Measurements from ENCODE around the gene MAD1L1. TPM values are rescaled to one million over a fixed set of nuclear protein-coding genes. Genes with fewer than 3 reads are reported as not detected.
"Not testable (repeated sequence)": the region's sequence is repeated elsewhere in the genome, so short reads cannot be mapped to it uniquely, and the experiment has no call there.

MAD1L1 gene
- total RNA-seq, 1 experiment from 2014 or later = 38.5 TPM

GRCh38 chr7:1875392-1876199 is 357.1 kb downstream of the MAD1L1 start:
- ATAC-seq = peak; percentile 98
- POLR2A ChIA-PET; intact Hi-C loops (cut with micrococcal nuclease); H3K27me3 ChIP-seq (ENCODE audit: insufficient read depth, low read length); H3K4me2 ChIP-seq (ENCODE audit: low read length); H4K20me1 ChIP-seq (ENCODE audit: insufficient read depth); H2AFZ ChIP-seq (ENCODE audit: low read depth, low read length, poor library complexity, severe bottlenecking); H3K27ac ChIP-seq (ENCODE audit: low read depth, low read length); RAD21 ChIA-PET (ENCODE audit: low non-redundant PET in 1 of 2, low total read pairs in 2 of 2, uncharacterized antibody in 2 of 2, unreplicated experiment in 2 of 2); H3K9me3 ChIP-seq (ENCODE audit: control insufficient read depth in 1 of 2, insufficient read depth in 1 of 2, low read depth in 1 of 2, low read length in 2 of 2); BruUV-seq (replicated peaks); H3K4me3 ChIP-seq (replicated peaks in 1 of 2; ENCODE audit: low read depth in 1 of 2, low read length in 2 of 2); H3K9me2 ChIP-seq (ENCODE audit: insufficient read depth); H3K79me2 ChIP-seq (ENCODE audit: insufficient read depth, low read length); CTCF ChIA-PET; H3K36me3 ChIP-seq (ENCODE audit: control insufficient read depth in 1 of 2, insufficient read depth in 2 of 2, low read length in 2 of 2); H3K4me1 ChIP-seq (ENCODE audit: control insufficient read depth in 1 of 2, insufficient read depth in 2 of 2, low read length in 2 of 2); H3K9ac ChIP-seq (ENCODE audit: low read length): not testable (repeated sequence)
- peak in 1 of 3 experiments; percentile 31; a peak in 2 of 6 replicates for TF ChIP-seq CTCF (IDR thresholded peaks at IDR 0.05 in 2 of 3, conservative IDR thresholded peaks at IDR 0.05 in 1 of 3; ENCODE audit: borderline replicate concordance in 1 of 3, insufficient read depth in 1 of 3, low read depth in 2 of 3, low read length in 2 of 3)
- DNase-seq (ENCODE audit: low read depth, low spot score) = peak; percentile 13

- H3K27me3 ChIP-seq (ENCODE audit: insufficient read depth, low read length); H4K20me1 ChIP-seq (ENCODE audit: insufficient read depth); DNase-seq (ENCODE audit: low read depth, low spot score); POLR2A ChIA-PET; H2AFZ ChIP-seq (ENCODE audit: low read depth, low read length, poor library complexity, severe bottlenecking); H3K36me3 ChIP-seq (ENCODE audit: control insufficient read depth in 1 of 2, insufficient read depth in 2 of 2, low read length in 2 of 2); RAD21 ChIA-PET (ENCODE audit: low non-redundant PET in 1 of 2, low total read pairs in 2 of 2, uncharacterized antibody in 2 of 2, unreplicated experiment in 2 of 2); intact Hi-C loops (cut with micrococcal nuclease); H3K9me3 ChIP-seq (ENCODE audit: control insufficient read depth in 1 of 2, insufficient read depth in 1 of 2, low read depth in 1 of 2, low read length in 2 of 2); H3K4me2 ChIP-seq (ENCODE audit: low read length); H3K9ac ChIP-seq (ENCODE audit: low read length); H3K4me1 ChIP-seq (ENCODE audit: control insufficient read depth in 1 of 2, insufficient read depth in 2 of 2, low read length in 2 of 2); H3K79me2 ChIP-seq (ENCODE audit: insufficient read depth, low read length); H3K4me3 ChIP-seq (replicated peaks in 1 of 2; ENCODE audit: low read depth in 1 of 2, low read length in 2 of 2); BruUV-seq (replicated peaks); CTCF ChIA-PET; H3K9me2 ChIP-seq (ENCODE audit: insufficient read depth); H3K27ac ChIP-seq (ENCODE audit: low read depth, low read length): not testable (repeated sequence)
- peak; percentile 53 for ATAC-seq
These were observed 358.0 kb downstream of the MAD1L1 start for GRCh38 chr7:1874590-1875391.
